Sigmoid colon (tissue), 4 donors: ENCODE data around the gene DIRAS2.

Experiments
- CTCF ChIP-seq, 4 experiments: fragments of 450-650 bp in 3 of 4; fragments of 200-600 bp in 1 of 4; IDR thresholded peaks; one replicate each; pipeline ENCODE4 v1.5.1; 2016 to 2019; ENCODE audit warnings: antibody characterized with exemption in 4 of 4, mild to moderate bottlenecking in 3 of 4, moderate library complexity in 2 of 4
- POLR2A ChIP-seq, 2 donors: fragments of 450-650 bp; IDR thresholded peaks; one replicate each; pipeline ENCODE4 v1.6.1; 2016; ENCODE audit warnings: antibody characterized with exemption in 2 of 2, mild to moderate bottlenecking in 2 of 2, moderate library complexity in 2 of 2
- POLR2AphosphoS5 ChIP-seq, 4 donors: sonication (generic); formaldehyde crosslinking; IDR thresholded peaks; one replicate each; pipeline ENCODE4 v1.6.1; 2017; ENCODE audit warnings: antibody characterized with exemption in 4 of 4

- no peak for TF ChIP-seq CTCF (IDR thresholded peaks at IDR 0.05)
- TF ChIP-seq POLR2AphosphoS5 (IDR thresholded peaks at IDR 0.05) = no peak
- TF ChIP-seq POLR2A (IDR thresholded peaks at IDR 0.05) = no peak
These were observed 8.6 kb upstream of the DIRAS2 start for GRCh38 chr9:90651246-90651645.
